Parathyroid adenoma (tissue), 2 donors: ENCODE measurements around the gene ANXA6.

Experiments
- H2AFZ ChIP-seq: fragments of 300-600 bp; sonication (generic); one replicate; pipeline ENCODE4 v1.7.0; 2017; ENCODE audit warnings: antibody characterized with exemption, mild to moderate bottlenecking
- H3K27ac ChIP-seq: fragments of 300-600 bp; sonication (generic); one replicate; pipeline ENCODE4 v1.7.0; 2017
- H3K27me3 ChIP-seq: fragments of 300-600 bp; sonication (generic); one replicate; pipeline ENCODE4 v1.7.0; 2017; ENCODE audit warnings: low read length; ENCODE audit not compliant: control insufficient read depth, insufficient read depth
- H3K36me3 ChIP-seq: fragments of 300-600 bp; sonication (generic); one replicate; pipeline ENCODE4 v1.7.0; 2017; ENCODE audit warnings: low read length; ENCODE audit not compliant: control insufficient read depth, insufficient read depth
- H3K4me1 ChIP-seq: fragments of 300-600 bp; sonication (generic); one replicate; pipeline ENCODE4 v1.7.0; 2017; ENCODE audit warnings: control low read depth
- H3K4me2 ChIP-seq: fragments of 300-600 bp; sonication (generic); one replicate; pipeline ENCODE4 v1.7.0; 2017; ENCODE audit warnings: low read length
- H3K4me3 ChIP-seq: fragments of 300-600 bp; sonication (generic); one replicate; pipeline ENCODE4 v1.7.0; 2017; ENCODE audit warnings: low read depth, low read length
- H3K79me2 ChIP-seq: fragments of 300-600 bp; sonication (generic); one replicate; pipeline ENCODE4 v1.7.0; 2017; ENCODE audit warnings: control low read depth
- H3K9ac ChIP-seq: fragments of 300-600 bp; sonication (generic); one replicate; pipeline ENCODE4 v1.7.0; 2017; ENCODE audit warnings: mild to moderate bottlenecking
- H3K9me3 ChIP-seq: fragments of 300-600 bp; sonication (generic); one replicate; pipeline ENCODE4 v1.7.0; 2017; ENCODE audit warnings: low read length; ENCODE audit not compliant: control insufficient read depth
- CTCF ChIP-seq: fragments of 300-600 bp; sonication (generic); IDR thresholded peaks from one replicate; pipeline ENCODE4 v1.7.0; 2017; ENCODE audit warnings: antibody characterized with exemption, mild to moderate bottlenecking
- donor health status: primary hyperparathyroidism.

ANXA6 gene

DNA sequence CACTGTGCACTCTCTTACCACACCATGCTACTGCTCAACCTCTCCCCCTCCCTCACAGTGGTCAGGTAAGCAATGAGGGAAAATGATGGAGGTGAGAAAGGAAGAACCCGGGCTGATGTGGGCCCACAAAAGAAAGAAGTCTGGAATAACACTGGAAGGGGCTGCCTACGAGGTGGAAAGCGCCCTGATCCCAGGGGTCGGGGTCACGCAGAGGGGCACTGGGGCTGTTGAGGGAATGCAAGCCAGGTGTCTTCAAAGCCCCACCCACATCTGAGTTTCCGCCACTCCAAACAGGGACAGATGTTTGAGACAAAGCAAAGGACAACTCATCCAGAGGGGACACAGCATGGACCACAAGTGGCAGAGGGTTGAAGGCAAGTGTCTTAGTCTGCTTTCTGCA, 81.0 kb downstream of the ANXA6 start:
- Histone ChIP-seq H3K27me3 (no peaks in the 10 kb centered on the region), H3K4me1 (peaks cover 37% of the 10 kb centered on the region), H3K36me3 (no peaks in the 10 kb centered on the region), H3K4me3 (no peak overlapping the region), H3K9me3 (no peaks in the 10 kb centered on the region), H3K4me2 (no peak overlapping the region), H3K27ac (peak overlapping the region; percentile 70), H3K9ac (no peak overlapping the region), H3K79me2 (peaks cover 72% of the 10 kb centered on the region), H2AFZ (no peak overlapping the region)
- no peak for TF ChIP-seq CTCF

DNA sequence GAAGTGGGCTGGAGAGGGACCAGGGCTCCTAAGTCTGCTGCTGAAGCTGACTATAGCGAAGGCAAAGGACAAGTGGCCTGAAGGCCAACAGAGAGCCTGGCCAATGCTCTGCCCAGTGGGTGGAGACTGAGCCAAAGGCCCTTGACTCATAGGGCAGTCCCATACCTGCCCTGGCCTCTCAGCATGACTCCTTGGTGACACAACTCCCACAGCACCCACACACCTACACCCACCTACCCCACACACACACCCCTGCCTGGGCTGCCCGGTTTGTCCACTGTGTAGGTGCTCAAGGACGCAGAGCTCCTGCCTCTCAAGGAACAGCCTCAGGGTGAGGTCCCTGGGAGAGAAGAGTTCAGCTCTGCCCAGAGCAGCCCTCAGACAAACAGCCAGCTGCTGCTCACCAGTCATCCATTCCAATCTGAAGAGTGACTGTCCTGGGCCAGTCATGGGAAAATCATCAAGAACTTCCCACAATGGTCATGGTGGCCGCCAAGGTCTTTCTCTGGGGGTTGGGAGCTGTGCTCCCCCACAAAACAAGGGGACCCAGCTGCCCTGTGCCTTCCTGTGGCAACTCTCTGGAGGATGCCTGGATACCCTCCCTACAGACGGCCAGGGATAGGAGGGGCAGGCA, 81.8 kb downstream of the ANXA6 start:
- Histone ChIP-seq H3K4me1 (peaks cover 45% of the 10 kb centered on the region), H3K27me3 (no peaks in the 10 kb centered on the region), H3K27ac (peak overlapping the region; percentile 70), H3K4me3 (no peak overlapping the region), H3K4me2 (peak overlapping the region; percentile 15), H3K9me3 (no peaks in the 10 kb centered on the region), H2AFZ (no peak overlapping the region), H3K9ac (no peak overlapping the region), H3K79me2 (peaks cover 74% of the 10 kb centered on the region), H3K36me3 (no peaks in the 10 kb centered on the region)
- no peak for TF ChIP-seq CTCF

DNA sequence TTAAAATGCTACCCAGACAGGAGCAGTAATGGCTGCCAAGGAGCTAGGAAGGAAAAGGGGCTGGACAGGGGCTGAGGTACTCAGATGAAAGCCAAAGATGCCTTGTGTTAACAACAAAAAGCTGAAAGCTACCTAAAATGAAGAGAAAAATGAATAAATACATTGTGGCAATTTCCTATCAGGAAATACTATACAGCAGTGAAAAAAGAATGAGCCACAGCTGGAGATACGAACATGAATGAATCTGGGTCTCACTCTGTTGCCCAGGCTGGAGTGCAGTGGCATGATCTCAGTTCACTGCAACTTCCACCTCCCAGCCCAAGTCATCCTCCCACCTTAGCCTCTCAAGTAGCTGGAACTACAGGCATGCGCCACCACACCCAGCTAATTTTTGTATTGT, 83.0 kb downstream of the ANXA6 start:
- H3K36me3 ChIP-seq, result no peaks in the 10 kb centered on the region
- no peak overlapping the region for H3K4me2 ChIP-seq
- no peak overlapping the region for H3K4me3 ChIP-seq
- no peaks in the 10 kb centered on the region for H3K9me3 ChIP-seq
- H3K27ac ChIP-seq, result peak overlapping the region; percentile 12
- peaks cover 65% of the 10 kb centered on the region for H3K79me2 ChIP-seq
- TF ChIP-seq CTCF, result no peak
- H3K27me3 ChIP-seq, result no peaks in the 10 kb centered on the region
- H2AFZ ChIP-seq, result no peak overlapping the region
- H3K4me1 ChIP-seq, result peaks cover 52% of the 10 kb centered on the region
- no peak overlapping the region for H3K9ac ChIP-seq

DNA sequence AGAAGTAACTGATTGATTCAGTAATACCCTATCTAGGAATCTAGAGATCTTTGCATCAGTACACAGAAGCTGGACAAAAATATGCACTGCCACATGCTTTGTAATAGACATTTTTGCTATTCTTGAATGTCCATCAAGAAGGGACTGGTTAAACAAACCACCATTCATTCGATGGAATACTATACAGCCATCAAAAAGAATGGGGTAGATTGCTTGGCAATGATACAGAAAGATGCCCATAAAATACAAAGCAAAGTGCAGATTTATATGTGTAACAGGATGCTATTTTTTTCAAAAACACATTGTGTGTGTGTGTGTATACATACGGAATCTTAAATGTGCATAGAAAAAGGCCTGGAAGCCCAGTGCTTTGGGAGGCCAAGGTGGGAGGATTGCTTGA, 84.3 kb downstream of the ANXA6 start:
- TF ChIP-seq CTCF, result no peak
- no peaks in the 10 kb centered on the region for H3K9me3 ChIP-seq
- no peaks in the 10 kb centered on the region for H3K27me3 ChIP-seq
- H3K4me1 ChIP-seq, result peaks cover 61% of the 10 kb centered on the region
- H2AFZ ChIP-seq, result no peak overlapping the region
- no peaks in the 10 kb centered on the region for H3K36me3 ChIP-seq
- H3K4me2 ChIP-seq, result no peak overlapping the region
- H3K27ac ChIP-seq, result no peak overlapping the region
- H3K9ac ChIP-seq, result no peak overlapping the region
- H3K79me2 ChIP-seq, result peaks cover 61% of the 10 kb centered on the region
- H3K4me3 ChIP-seq, result no peak overlapping the region

DNA sequence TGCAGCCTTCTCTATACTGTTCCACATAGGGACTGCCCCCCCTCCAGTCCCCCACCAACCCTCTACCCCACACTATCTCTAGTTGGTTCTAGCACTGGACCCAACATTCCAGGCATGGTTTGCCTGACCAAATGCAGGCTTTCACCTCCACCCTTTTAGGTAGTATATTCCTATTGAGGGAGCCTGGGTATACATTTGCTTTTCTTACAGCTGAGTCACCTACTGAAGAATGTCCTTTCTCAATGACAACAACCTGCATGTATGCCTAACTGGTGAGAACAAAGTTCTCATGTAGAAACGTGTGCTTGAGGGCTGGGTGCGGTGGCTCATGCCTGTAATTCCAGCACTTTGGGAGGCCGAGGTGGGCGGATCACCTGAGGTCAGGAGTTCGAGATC, 85.0 kb downstream of the ANXA6 start:
- Histone ChIP-seq H3K36me3 (no peaks in the 10 kb centered on the region), H3K4me1 (peaks cover 63% of the 10 kb centered on the region), H3K79me2 (peaks cover 61% of the 10 kb centered on the region), H3K27me3 (no peaks in the 10 kb centered on the region), H3K4me2 (no peak overlapping the region), H2AFZ (no peak overlapping the region), H3K27ac (peak overlapping the region; percentile 85), H3K4me3 (no peak overlapping the region), H3K9me3 (no peaks in the 10 kb centered on the region), H3K9ac (no peak overlapping the region)
- no peak for TF ChIP-seq CTCF
